Body of pancreas (tissue), 4 donors: ENCODE measurements around the gene NRDE2. TPM values are rescaled to one million over a fixed set of nuclear protein-coding genes. Genes with fewer than 3 reads are reported as not detected.

ENCODE experiments used
- ATAC-seq: fragments of 150-250 bp; one replicate; pipeline ENCODE4 v1.9.1; 2016
- DNase-seq, 4 donors: peaks; one replicate each; pipeline ENCODE4 v3.0.0-alpha.2; 2019
- H3K27ac ChIP-seq, 4 donors: fragments of 200-600 bp; sonication (generic); 1 replicate in 3 of 4; 2 replicates in 1 of 4; pipeline versions ENCODE4 v1.5.1 to v1.6.1; 2016 to 2019; ENCODE audit warnings: mild to moderate bottlenecking in 1 of 4, mixed read lengths in 1 of 4, moderate library complexity in 1 of 4
- H3K27me3 ChIP-seq, 2 donors: fragments of 200-600 bp; sonication (generic); one replicate each; pipeline ENCODE4 v1.6.0; 2016; ENCODE audit warnings: mild to moderate bottlenecking in 1 of 2
- H3K36me3 ChIP-seq, 2 donors: fragments of 200-600 bp; sonication (generic); replicated peaks in 1 of 2; 2 replicates each; pipeline ENCODE4 v1.5.1; 2016; ENCODE audit warnings: low read depth in 2 of 2; ENCODE audit not compliant: insufficient read depth in 1 of 2
- H3K4me1 ChIP-seq: fragments of 200-600 bp; sonication (generic); one replicate; pipeline ENCODE4 v1.6.0; 2016
- H3K4me3 ChIP-seq, 2 donors: fragments of 200-600 bp; sonication (generic); 1 replicate in 1 of 2; 2 replicates in 1 of 2; pipeline ENCODE4 v1.5.1; 2016 to 2019
- H3K9me3 ChIP-seq, 3 donors: fragments of 200-600 bp; sonication (generic); 1 replicate in 2 of 3; 2 replicates in 1 of 3; pipeline ENCODE4 v1.5.1; 2016
- POLR2A ChIP-seq, 3 donors: fragments of 450-650 bp; IDR thresholded peaks; one replicate each; pipeline ENCODE4 v1.6.1; 2016; ENCODE audit warnings: antibody characterized with exemption in 3 of 3, mild to moderate bottlenecking in 2 of 3
- WGBS, 2 donors: methylation state at CpG; one replicate each; pipeline ENCODE4 v1.1.5; 2017; 5-methylcytosine and 5-hydroxymethylcytosine counted together
- intact Hi-C: fragments of 100-400 bp; cut with DNase I; formaldehyde crosslinking; loops from one replicate; pipeline ENCODE4 v1.15.1; 2023
- total RNA-seq, 2 donors: library from RNA; depleted of rRNA; stranded (reverse); fragments of >200 nt; gene quantifications; one replicate each; pipeline ENCODE4 v1.1.0, GENCODE V29; 2016
- TF ChIP-seq, protein P1 (sequence below), 7 experiments: fragments of 450-650 bp in 4 of 7; fragments of 200-600 bp in 3 of 7; sonication (generic) in 3 of 7; IDR thresholded peaks; one replicate each; pipeline ENCODE4 v1.5.1; 2016 to 2019; ENCODE audit warnings: antibody characterized with exemption in 7 of 7

The NRDE2 gene
- total RNA-seq, 2 donors from 2014 or later, result 11.7 to 65.6 TPM

DNA sequence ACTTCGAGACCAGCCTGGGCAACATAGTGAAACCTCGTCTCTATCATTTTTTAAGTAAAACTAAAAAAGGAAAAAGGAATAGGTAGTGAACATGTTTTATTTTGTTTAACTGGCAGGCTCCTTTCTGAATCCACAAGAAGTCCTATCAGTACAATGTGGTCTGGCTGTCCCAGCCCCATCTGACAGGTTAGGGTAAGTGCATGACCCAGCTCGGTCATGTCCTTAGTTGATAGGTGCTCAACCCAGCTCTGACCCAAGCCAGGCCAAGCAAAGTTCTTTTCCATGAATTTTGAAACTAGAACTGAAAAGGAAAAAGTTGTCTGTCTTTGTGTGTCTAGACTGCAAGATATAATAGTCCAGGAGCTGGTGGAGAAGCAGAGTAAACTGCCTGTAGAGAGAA is 4.7 kb upstream of the NRDE2 start:
- intact Hi-C loops, result no loop called here
- no peak for DNase-seq
- no peak for ATAC-seq
- WGBS, 2 donors, result 83 to 89% methylated on average over 3 of the region's 3 CpGs
- Histone ChIP-seq H3K27ac (peak overlapping the region in 3 of 4 donors; percentile 28 to 57 (median 29)), H3K36me3 (no peaks in the 10 kb centered on the region), H3K9me3 (no peaks in the 10 kb centered on the region), H3K27me3 (peaks cover 0 to 5% of the 10 kb centered on the region in 2 donors), H3K4me1 (peaks cover 17% of the 10 kb centered on the region), H3K4me3 (no peak overlapping the region)
- TF ChIP-seq POLR2A (IDR thresholded peaks at IDR 0.05), result no peak
- TF ChIP-seq, protein P1, sequence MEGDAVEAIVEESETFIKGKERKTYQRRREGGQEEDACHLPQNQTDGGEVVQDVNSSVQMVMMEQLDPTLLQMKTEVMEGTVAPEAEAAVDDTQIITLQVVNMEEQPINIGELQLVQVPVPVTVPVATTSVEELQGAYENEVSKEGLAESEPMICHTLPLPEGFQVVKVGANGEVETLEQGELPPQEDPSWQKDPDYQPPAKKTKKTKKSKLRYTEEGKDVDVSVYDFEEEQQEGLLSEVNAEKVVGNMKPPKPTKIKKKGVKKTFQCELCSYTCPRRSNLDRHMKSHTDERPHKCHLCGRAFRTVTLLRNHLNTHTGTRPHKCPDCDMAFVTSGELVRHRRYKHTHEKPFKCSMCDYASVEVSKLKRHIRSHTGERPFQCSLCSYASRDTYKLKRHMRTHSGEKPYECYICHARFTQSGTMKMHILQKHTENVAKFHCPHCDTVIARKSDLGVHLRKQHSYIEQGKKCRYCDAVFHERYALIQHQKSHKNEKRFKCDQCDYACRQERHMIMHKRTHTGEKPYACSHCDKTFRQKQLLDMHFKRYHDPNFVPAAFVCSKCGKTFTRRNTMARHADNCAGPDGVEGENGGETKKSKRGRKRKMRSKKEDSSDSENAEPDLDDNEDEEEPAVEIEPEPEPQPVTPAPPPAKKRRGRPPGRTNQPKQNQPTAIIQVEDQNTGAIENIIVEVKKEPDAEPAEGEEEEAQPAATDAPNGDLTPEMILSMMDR (IDR thresholded peaks at IDR 0.05), result no peak

DNA sequence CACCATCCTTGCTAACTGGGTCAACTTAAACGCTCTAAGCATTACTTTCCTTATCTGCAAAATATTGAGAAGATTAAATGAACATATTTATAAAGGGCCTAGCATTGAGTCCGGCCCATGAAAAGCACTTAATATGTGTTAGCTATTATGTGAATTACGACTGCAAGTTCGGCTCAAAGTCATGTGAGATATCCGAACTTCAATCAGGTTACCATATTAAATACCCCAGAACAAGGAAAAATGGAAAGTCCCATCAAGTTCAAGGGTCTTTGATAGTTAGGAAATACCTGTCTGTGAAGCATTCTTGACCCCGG is 487 bp upstream of the NRDE2 start:
- intact Hi-C loops, result no loop called here
- no peak for ATAC-seq
- no peak overlapping the region for H3K4me3 ChIP-seq
- no peaks in the 10 kb centered on the region for H3K36me3 ChIP-seq
- H3K9me3 ChIP-seq, result no peaks in the 10 kb centered on the region
- no peak for DNase-seq
- H3K27ac ChIP-seq, result peak overlapping the region; percentile 52 to 82 (median 71)
- peaks cover 27% of the 10 kb centered on the region for H3K4me1 ChIP-seq
- no peaks in the 10 kb centered on the region for H3K27me3 ChIP-seq
- WGBS, 2 donors, result 26 to 32% methylated on average over 6 of the region's 6 CpGs
- no peak for TF ChIP-seq POLR2A (IDR thresholded peaks at IDR 0.05)
- TF ChIP-seq, protein P1 (IDR thresholded peaks at IDR 0.05), result no peak

DNA sequence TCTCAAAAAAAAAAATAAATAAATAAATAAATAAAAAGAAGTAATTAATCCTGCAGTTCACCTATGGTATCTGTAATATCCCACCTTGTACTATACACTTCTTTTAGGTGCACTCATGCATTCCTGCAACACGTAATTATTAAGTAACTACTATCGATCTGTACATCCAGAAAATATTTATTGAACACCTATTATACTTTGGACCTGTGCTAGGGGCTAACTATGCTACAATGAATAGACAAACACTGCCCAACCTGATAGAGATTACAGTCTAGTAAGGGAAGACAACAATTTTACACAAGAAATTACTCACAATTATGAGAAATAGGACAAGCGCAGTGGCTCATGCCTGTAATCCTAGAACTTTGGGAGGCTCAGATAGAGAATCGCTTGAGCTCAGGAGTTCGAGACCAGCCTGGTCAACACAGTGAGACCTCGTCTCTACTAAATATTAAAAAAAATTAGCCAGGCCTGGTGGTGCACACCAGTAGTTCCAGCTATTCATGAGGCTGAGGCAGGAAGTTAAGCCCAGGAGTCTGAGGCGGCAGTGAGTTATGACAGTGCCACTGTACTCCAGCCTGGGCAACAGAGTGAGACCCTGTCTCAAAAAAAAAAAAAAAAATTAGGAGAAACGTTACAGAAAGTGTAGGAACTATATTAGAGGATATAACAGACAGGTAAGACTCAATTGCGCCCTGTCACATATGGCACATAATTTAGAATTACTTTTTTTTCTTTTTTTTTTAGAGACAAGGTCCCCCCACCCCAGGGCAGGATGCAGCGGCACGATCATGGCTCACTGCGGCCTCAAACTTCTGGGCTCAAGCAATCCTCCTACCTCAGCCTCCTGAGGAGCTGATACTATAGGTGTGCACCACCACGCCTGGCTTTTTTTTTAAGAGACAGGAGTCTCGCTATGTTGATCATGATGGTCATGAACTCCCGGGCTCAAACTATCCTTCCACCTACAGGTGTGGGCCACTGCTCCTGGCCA is 1.2 kb downstream of the NRDE2 start:
- intact Hi-C loops, result no loop called here
- TF ChIP-seq, protein P1 (IDR thresholded peaks at IDR 0.05), result no peak
- no peak for TF ChIP-seq POLR2A (IDR thresholded peaks at IDR 0.05)
- no peaks in the 10 kb centered on the region for H3K27me3 ChIP-seq
- H3K4me1 ChIP-seq, result peaks cover 17% of the 10 kb centered on the region
- no peak overlapping the region for H3K4me3 ChIP-seq
- 90 to 97% methylated on average over 14 to 15 of the region's 15 CpGs for WGBS, 2 donors
- H3K9me3 ChIP-seq, result no peaks in the 10 kb centered on the region
- no peaks in the 10 kb centered on the region for H3K36me3 ChIP-seq
- H3K27ac ChIP-seq, result no peak overlapping the region
- DNase-seq (no peak), ATAC-seq (no peak)

DNA sequence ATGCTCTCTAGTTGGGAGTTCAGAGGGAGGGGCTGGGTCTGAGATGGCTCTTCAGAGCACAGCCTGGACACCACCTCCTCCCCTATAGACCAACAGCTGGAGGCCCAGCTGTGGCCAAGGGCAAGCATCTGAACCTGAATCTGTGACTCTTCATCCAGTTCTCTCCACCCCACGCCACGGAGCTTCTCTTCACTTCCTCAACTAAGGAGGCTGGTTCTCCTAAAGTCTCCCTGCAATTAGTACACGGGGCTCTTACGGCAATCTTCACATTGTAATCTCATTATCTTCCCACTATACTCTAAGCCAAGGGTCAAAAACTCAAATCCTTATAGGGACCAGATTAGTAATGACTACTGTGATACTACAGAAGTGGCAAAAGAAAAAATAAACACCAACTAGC is 9.8 kb downstream of the NRDE2 start:
- intact Hi-C loops, result no loop called here
- 93 to 94% methylated on average over 4 of the region's 4 CpGs for WGBS, 2 donors
- Histone ChIP-seq H3K9me3 (no peaks in the 10 kb centered on the region), H3K4me1 (peaks cover 11% of the 10 kb centered on the region), H3K36me3 (no peaks in the 10 kb centered on the region), H3K27me3 (no peaks in the 10 kb centered on the region), H3K4me3 (no peak overlapping the region), H3K27ac (no peak overlapping the region)
- no peak for ATAC-seq
- TF ChIP-seq POLR2A (IDR thresholded peaks at IDR 0.05), result no peak
- TF ChIP-seq, protein P1 (IDR thresholded peaks at IDR 0.05), result no peak
- no peak for DNase-seq
